ENCODE measurements around the gene TPO. TPM values are rescaled to one million over a fixed set of nuclear protein-coding genes. Genes with fewer than 3 reads are reported as not detected.

The TPO gene
- total RNA-seq, 1 experiment from 2014 or later = not detected

DNA sequence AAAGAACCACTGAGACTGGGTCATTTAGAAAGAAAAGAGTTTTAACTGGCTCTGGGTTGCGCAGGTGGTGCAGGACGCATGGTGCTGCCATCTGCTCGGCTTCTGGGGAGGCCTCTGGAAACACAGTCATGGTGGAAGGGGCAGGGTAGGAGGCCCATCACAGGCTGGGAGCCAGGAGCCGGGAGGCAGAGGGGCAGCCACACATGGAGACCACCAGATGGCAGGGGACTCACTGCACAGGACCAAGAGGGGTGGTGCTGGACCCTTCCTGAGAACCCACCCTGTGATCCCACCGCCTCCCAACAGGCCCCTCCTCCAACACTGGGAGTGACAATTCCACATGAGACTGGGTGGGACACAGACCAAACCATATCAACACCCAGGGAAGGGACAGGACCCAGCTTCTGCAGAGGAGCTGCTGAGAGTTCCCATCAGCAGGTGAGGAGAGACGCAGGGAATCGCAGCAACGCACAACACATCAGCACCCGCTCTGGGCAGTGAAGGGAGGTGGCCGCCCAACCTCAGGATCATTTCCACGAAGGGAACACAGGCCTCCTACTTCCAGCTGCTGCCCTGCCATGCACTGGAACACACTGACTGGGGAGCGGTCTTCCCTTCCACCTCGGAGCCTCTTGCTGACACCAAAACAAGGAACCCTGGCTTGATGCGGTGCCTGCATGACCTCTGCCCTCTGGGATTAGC is 130.7 kb downstream of the TPO start:
- no peak for TF ChIP-seq CTCF (IDR thresholded peaks at IDR 0.05)
- TF ChIP-seq TCF7L2 (IDR thresholded peaks at IDR 0.05; ENCODE audit: low read depth, low read length) = no peak
- TF ChIP-seq SIN3A (IDR thresholded peaks at IDR 0.05; ENCODE audit: borderline replicate concordance, insufficient read depth, low read depth, low read length) = no peak
- TF ChIP-seq POLR2AphosphoS5 (IDR thresholded peaks at IDR 0.05; ENCODE audit: low read depth, low read length) = no peak
- no peak for TF ChIP-seq REST (IDR thresholded peaks at IDR 0.05; ENCODE audit: insufficient read depth in 1 of 2, low read depth in 2 of 2, low read length in 1 of 2)
- CTCF ChIA-PET = no interaction called here
- in situ Hi-C loops (cut with HindIII; ENCODE audit: low pct_unique_long_range_greater_than_20kb, low sequenced_read_pairs) (no loop called here), intact Hi-C loops (cut with micrococcal nuclease; ENCODE audit: unreplicated experiment) (loop anchor here (2.0 to 5.0 kb wide), 2 partner anchors 587 to 692 kb away; no protein-coding TSS in a partner anchor)
- Histone ChIP-seq H3K9me3 (ENCODE audit: control insufficient read depth, insufficient read depth, low read depth, low read length) (no peaks in the 10 kb centered on the region), H3K27me3 (ENCODE audit: control insufficient read depth, insufficient read depth, low read length) (no peaks in the 10 kb centered on the region), H3K36me3 (ENCODE audit: control insufficient read depth, insufficient read depth, low read length) (no peaks in the 10 kb centered on the region), H3K4me3 (ENCODE audit: low read depth in 2 of 2, low read length in 2 of 2) (no peak overlapping the region), H3K4me1 (ENCODE audit: control insufficient read depth, insufficient read depth, low read length) (peaks cover 10% of the 10 kb centered on the region), H3K27ac (ENCODE audit: low read length) (no peak overlapping the region)
- POLR2A ChIA-PET = no interaction called here
- ATAC-seq = no peak
- no TSS peak for BruUV-seq (replicated peaks)
- DNase-seq (ENCODE audit: low read depth, low spot score) = no peak

DNA sequence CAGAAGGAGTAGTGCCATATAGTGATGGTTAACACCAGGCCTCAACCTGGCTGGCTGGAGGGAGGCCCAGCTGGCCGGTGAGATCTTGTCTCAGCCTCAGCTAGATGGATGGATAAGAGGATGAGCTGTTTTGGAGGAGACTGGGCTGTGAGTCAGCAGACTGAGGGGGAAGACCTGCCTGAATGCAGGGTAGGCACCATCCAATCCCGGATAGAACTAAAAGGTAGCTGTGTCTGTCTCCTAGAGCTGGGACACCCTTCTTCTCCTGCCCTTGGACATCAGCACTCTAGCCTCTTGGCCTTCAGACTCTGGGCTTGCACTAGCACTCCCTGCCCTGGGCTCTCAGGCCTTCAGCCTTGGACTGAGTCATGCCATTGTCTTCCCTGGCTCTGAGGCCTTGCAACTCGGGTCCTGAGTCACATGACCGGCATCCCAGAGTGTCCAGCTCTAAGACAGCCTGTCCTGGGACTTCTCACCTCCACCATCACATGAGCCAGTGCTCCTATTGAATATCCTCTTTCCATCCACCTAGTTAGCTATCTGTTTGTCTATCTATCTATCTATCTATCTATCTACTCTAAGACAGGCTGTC is 131.3 kb downstream of the TPO start:
- CTCF ChIA-PET = interaction anchor here (0.6 kb wide), 1 partner anchor 1154 kb away, joined by 3 read pairs; no protein-coding TSS in a partner anchor
- POLR2A ChIA-PET = no interaction called here
- no peak for ATAC-seq
- TF ChIP-seq POLR2AphosphoS5 (IDR thresholded peaks at IDR 0.05; ENCODE audit: low read depth, low read length) = no peak
- no peak for TF ChIP-seq CTCF (IDR thresholded peaks at IDR 0.05)
- no peak for TF ChIP-seq SIN3A (IDR thresholded peaks at IDR 0.05; ENCODE audit: borderline replicate concordance, insufficient read depth, low read depth, low read length)
- TF ChIP-seq REST (IDR thresholded peaks at IDR 0.05; ENCODE audit: insufficient read depth in 1 of 2, low read depth in 2 of 2, low read length in 1 of 2) = no peak
- no peak for TF ChIP-seq TCF7L2 (IDR thresholded peaks at IDR 0.05; ENCODE audit: low read depth, low read length)
- Histone ChIP-seq H3K4me3 (ENCODE audit: low read depth in 2 of 2, low read length in 2 of 2) (no peak overlapping the region), H3K27ac (ENCODE audit: low read length) (no peak overlapping the region), H3K36me3 (ENCODE audit: control insufficient read depth, insufficient read depth, low read length) (no peaks in the 10 kb centered on the region), H3K4me1 (ENCODE audit: control insufficient read depth, insufficient read depth, low read length) (peaks cover 16% of the 10 kb centered on the region), H3K27me3 (ENCODE audit: control insufficient read depth, insufficient read depth, low read length) (no peaks in the 10 kb centered on the region), H3K9me3 (ENCODE audit: control insufficient read depth, insufficient read depth, low read depth, low read length) (no peaks in the 10 kb centered on the region)
- no peak for DNase-seq (ENCODE audit: low read depth, low spot score)
- in situ Hi-C loops (cut with HindIII; ENCODE audit: low pct_unique_long_range_greater_than_20kb, low sequenced_read_pairs) = no loop called here
- BruUV-seq (replicated peaks) = no TSS peak
- intact Hi-C loops (cut with micrococcal nuclease; ENCODE audit: unreplicated experiment) = loop anchor here (2.0 to 5.0 kb wide), 3 partner anchors 588 to 1017 kb away; no protein-coding TSS in a partner anchor

Measured in Panc1 (cell line).